NCI-H510A (cell line): ENCODE measurements around the gene ZHX3.

Experiments used
- DNase-seq: peaks from one replicate; lab custom pipeline; 2025; lab: John Stamatoyannopoulos, UW

ZHX3 gene

GRCh38 chr20:41317546-41318270 is at the start of gene ZHX3:
TSS of gene ZHX3 (minus strand) at chr20:41317731. CDS start at chr20:41204916, 112,815 bp downstream.
- DNase-seq = peak; percentile 95

- DNase-seq = no peak
These were observed 49.8 kb upstream of the ZHX3 start for GRCh38 chr20:41367393-41367695.

GRCh38 chr20:41366546-41367392 is 49.2 kb upstream of the ZHX3 start, which contains the start of gene EMILIN3:
TSS of gene EMILIN3 (minus strand) at chr20:41366818. CDS start at chr20:41366634, 184 bp downstream.
- peak; percentile 30 for DNase-seq

GRCh38 chr20:41365777-41366545 is 48.4 kb upstream of the ZHX3 start:
- peak; percentile 19 for DNase-seq

- no peak for DNase-seq
These were observed 47.6 kb upstream of the ZHX3 start for GRCh38 chr20:41364967-41365765.

GRCh38 chr20:41364236-41364855 is 46.8 kb upstream of the ZHX3 start:
- no peak for DNase-seq

GRCh38 chr20:41363601-41364000 is 46.1 kb upstream of the ZHX3 start:
- no peak for DNase-seq

GRCh38 chr20:41362748-41363140 is 45.2 kb upstream of the ZHX3 start:
- no peak for DNase-seq

GRCh38 chr20:41361757-41362747 is 44.5 kb upstream of the ZHX3 start:
- DNase-seq = peak; percentile 25

- no peak for DNase-seq
These were observed 43.6 kb upstream of the ZHX3 start for GRCh38 chr20:41360831-41361756.

GRCh38 chr20:41359541-41360011 is 42.0 kb upstream of the ZHX3 start:
- no peak for DNase-seq

- DNase-seq = no peak
These were observed 41.2 kb upstream of the ZHX3 start for GRCh38 chr20:41358717-41359116.

GRCh38 chr20:41358230-41358629 is 40.7 kb upstream of the ZHX3 start:
- no peak for DNase-seq

GRCh38 chr20:41357424-41358163 is 40.1 kb upstream of the ZHX3 start:
- no peak for DNase-seq

- DNase-seq = no peak
These were observed 39.4 kb upstream of the ZHX3 start for GRCh38 chr20:41356951-41357350.

- no peak for DNase-seq
These were observed 38.2 kb upstream of the ZHX3 start for GRCh38 chr20:41355598-41356203.

GRCh38 chr20:41355192-41355591 is 37.7 kb upstream of the ZHX3 start:
- DNase-seq = no peak

- DNase-seq = no peak
These were observed 36.0 kb upstream of the ZHX3 start for GRCh38 chr20:41353530-41353929.
